Measurements from ENCODE around the gene FOXD4L1.
"Not testable (repeated sequence)": the region's sequence is repeated elsewhere in the genome, so short reads cannot be mapped to it uniquely, and the experiment has no call there.

GRCh38 chr2:113504081-113504480 is 5.6 kb downstream of the FOXD4L1 start:
- TF ChIP-seq CTCF (IDR thresholded peaks at IDR 0.05); EZH2 (IDR thresholded peaks at IDR 0.05; ENCODE audit: borderline replicate concordance, insufficient read depth, low read depth, low read length, poor library complexity, severe bottlenecking): not testable (repeated sequence)
